Measurements from ENCODE around the gene GCNA. TPM values are rescaled to one million over a fixed set of nuclear protein-coding genes. Genes with fewer than 3 reads are reported as not detected.

GCNA gene
- total RNA-seq, 4 donors from 2014 or later: 0.89 to 2.6 (median 1.6) TPM

DNA sequence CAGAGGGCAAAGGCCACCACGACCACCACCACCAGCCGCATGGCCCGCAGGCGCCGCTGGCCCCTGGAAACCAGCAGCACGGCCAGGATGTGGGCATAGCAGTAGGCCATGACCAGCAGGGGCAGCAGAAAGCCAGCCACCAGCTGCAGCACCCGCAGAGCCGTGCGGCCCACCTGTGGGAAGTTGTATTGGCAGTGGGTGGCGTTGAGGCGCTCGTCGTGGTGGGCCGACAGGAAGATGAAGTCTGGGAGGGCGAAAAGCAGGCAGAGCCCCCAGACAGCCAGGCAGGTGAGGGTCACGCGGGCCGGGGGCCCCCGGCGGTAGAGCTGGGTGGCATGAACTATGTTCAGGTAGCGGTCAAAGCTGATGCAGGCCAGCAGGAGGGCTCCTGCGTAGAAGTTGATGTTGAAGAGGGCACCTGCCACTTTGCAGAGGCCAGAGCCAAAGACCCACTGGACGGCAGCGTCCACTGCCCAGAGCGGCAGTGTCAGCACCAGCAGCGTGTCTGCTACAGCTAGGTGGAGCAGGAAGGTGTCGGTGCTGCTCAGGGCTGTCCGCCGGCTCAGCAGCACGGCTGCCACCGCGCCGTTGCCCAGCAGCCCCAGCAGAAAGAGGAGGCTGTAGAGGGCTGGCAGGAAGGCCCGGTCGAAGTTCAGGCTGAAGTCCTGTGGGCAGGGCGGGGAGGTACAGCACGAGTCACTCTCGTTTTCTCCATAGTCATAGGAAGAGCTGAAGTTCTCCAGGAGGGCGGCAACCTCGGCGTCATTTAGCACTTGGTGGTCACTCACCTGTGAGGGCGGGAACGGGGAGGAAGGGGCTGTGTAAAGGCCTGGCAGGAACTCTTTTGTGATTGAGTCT lies 38.7 kb downstream of the GCNA start:
- Histone ChIP-seq H3K4me1 (peaks cover 0 to 5% (median 0%) of the 10 kb centered on the region in 3 donors), H3K27me3 (no peaks in the 10 kb centered on the region), H3K4me3 (no peak overlapping the region), H3K27ac (no peak overlapping the region), H3K36me3 (peaks cover 0 to 22% of the 10 kb centered on the region in 2 donors), H3K9me3 (no peaks in the 10 kb centered on the region)
- WGBS, 2 donors (ENCODE audit: low coverage in 1 of 2): no CpG with 5 or more reads among the region's 43 CpGs
- no peak for ATAC-seq
- TF ChIP-seq EP300 (IDR thresholded peaks at IDR 0.05) (no peak), POLR2A (IDR thresholded peaks at IDR 0.05) (no peak), POLR2AphosphoS5 (IDR thresholded peaks at IDR 0.05) (no peak)
- TF ChIP-seq, protein P1, sequence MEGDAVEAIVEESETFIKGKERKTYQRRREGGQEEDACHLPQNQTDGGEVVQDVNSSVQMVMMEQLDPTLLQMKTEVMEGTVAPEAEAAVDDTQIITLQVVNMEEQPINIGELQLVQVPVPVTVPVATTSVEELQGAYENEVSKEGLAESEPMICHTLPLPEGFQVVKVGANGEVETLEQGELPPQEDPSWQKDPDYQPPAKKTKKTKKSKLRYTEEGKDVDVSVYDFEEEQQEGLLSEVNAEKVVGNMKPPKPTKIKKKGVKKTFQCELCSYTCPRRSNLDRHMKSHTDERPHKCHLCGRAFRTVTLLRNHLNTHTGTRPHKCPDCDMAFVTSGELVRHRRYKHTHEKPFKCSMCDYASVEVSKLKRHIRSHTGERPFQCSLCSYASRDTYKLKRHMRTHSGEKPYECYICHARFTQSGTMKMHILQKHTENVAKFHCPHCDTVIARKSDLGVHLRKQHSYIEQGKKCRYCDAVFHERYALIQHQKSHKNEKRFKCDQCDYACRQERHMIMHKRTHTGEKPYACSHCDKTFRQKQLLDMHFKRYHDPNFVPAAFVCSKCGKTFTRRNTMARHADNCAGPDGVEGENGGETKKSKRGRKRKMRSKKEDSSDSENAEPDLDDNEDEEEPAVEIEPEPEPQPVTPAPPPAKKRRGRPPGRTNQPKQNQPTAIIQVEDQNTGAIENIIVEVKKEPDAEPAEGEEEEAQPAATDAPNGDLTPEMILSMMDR (IDR thresholded peaks at IDR 0.05): no peak

- Histone ChIP-seq H3K4me3 (no peak overlapping the region), H3K9me3 (no peaks in the 10 kb centered on the region), H3K27me3 (no peaks in the 10 kb centered on the region), H3K27ac (no peak overlapping the region), H3K4me1 (peaks cover 0 to 13% (median 0%) of the 10 kb centered on the region in 3 donors), H3K36me3 (peaks cover 0 to 15% of the 10 kb centered on the region in 2 donors)
- ATAC-seq: no peak
- TF ChIP-seq EP300 (IDR thresholded peaks at IDR 0.05): no peak
- 60 to 100% methylated on average over 1 of the region's 8 CpGs for WGBS, 2 donors (ENCODE audit: low coverage in 1 of 2)
These were observed 39.5 kb downstream of the GCNA start for GRCh38 chrX:71617742-71618141.

DNA sequence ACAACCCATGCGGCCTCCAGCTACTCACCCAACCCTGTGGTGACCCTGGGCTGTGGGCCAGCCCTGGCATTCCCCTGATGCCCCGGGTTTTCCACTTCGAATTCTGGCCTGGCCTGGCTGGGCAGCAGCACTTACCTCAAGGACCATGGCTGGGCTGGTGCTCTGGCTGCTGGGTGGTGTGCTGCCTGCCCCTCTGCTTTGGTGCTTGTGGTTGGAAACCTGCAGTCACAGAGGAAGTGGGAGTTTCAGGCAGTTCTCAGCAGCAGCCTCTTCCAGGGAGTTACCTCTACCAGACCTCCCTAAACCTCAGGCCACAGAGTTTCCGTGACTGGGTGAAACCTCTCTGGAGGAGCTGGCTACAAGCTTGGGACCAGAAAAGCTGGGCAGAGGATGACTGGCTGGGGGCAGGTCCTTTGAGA lies 40.1 kb downstream of the GCNA start, which contains the start of gene CXCR3:
TSS of gene CXCR3 (minus strand) at position 209 of the 419 bp plus-strand sequence. CDS start at position 147, 62 bp downstream.
- peaks cover 0 to 19% (median 3%) of the 10 kb centered on the region in 3 donors for H3K4me1 ChIP-seq
- H3K4me3 ChIP-seq: no peak within 1 kb of the TSS
- H3K36me3 ChIP-seq: peaks cover 0 to 9% of the 10 kb centered on the region in 2 donors
- H3K27me3 ChIP-seq: no peaks in the 10 kb centered on the region
- TF ChIP-seq POLR2A (IDR thresholded peaks at IDR 0.05): no peak
- TF ChIP-seq, protein P1 (IDR thresholded peaks at IDR 0.05): no peak
- TF ChIP-seq POLR2AphosphoS5 (IDR thresholded peaks at IDR 0.05): no peak
- TF ChIP-seq EP300 (IDR thresholded peaks at IDR 0.05): no peak
- no peak for ATAC-seq
- H3K27ac ChIP-seq: no peak within 1 kb of the TSS
- H3K9me3 ChIP-seq: no peaks in the 10 kb centered on the region
- WGBS, 2 donors (ENCODE audit: low coverage in 1 of 2): 33% methylated on average over 1 of the region's 4 CpGs; no CpG with 5 or more reads in 1 of the 2 donors

- H3K4me3 ChIP-seq: no peak overlapping the region
- H3K27me3 ChIP-seq: no peaks in the 10 kb centered on the region
- ATAC-seq: no peak
- no peaks in the 10 kb centered on the region for H3K9me3 ChIP-seq
- no peak overlapping the region for H3K27ac ChIP-seq
- TF ChIP-seq EP300 (IDR thresholded peaks at IDR 0.05): no peak
- TF ChIP-seq POLR2A (IDR thresholded peaks at IDR 0.05): no peak
- TF ChIP-seq, protein P1 (IDR thresholded peaks at IDR 0.05): no peak
- TF ChIP-seq POLR2AphosphoS5 (IDR thresholded peaks at IDR 0.05): no peak
- peaks cover 0 to 20% (median 3%) of the 10 kb centered on the region in 3 donors for H3K4me1 ChIP-seq
- peaks cover 0 to 5% of the 10 kb centered on the region in 2 donors for H3K36me3 ChIP-seq
- 87 to 92% methylated on average over 2 to 3 of the region's 3 CpGs for WGBS, 2 donors (ENCODE audit: low coverage in 1 of 2)
These were observed 40.5 kb downstream of the GCNA start for GRCh38 chrX:71618787-71619186.

- H3K27me3 ChIP-seq: no peaks in the 10 kb centered on the region
- no peaks in the 10 kb centered on the region for H3K9me3 ChIP-seq
- H3K27ac ChIP-seq: no peak overlapping the region
- H3K4me1 ChIP-seq: peaks cover 0 to 20% (median 3%) of the 10 kb centered on the region in 3 donors
- H3K36me3 ChIP-seq: peaks cover 0 to under 1% of the 10 kb centered on the region in 2 donors
- WGBS, 2 donors (ENCODE audit: low coverage in 1 of 2): 84% methylated on average over 7 to 8 of the region's 8 CpGs
- no peak overlapping the region for H3K4me3 ChIP-seq
- no peak for TF ChIP-seq POLR2A (IDR thresholded peaks at IDR 0.05)
- ATAC-seq: no peak
These were observed 41.0 kb downstream of the GCNA start for GRCh38 chrX:71619193-71619592.

Measured in gastroesophageal sphincter (tissue), 4 donors.